ENCODE results near the gene HIVEP3.
"Not testable (repeated sequence)": the region's sequence is repeated elsewhere in the genome, so short reads cannot be mapped to it uniquely, and the experiment has no call there.

The HIVEP3 gene

GRCh38 chr1:41918450-41919043 is at the start of gene HIVEP3:
HIVEP3 (minus strand) TSS chr1:41918922.
- no peak for DNase-seq

- DNase-seq = no peak
Measured at GRCh38 chr1:41964400-41964799, 45.7 kb upstream of the HIVEP3 start.

GRCh38 chr1:41963636-41964035 is 44.9 kb upstream of the HIVEP3 start:
- DNase-seq = no peak

GRCh38 chr1:41958015-41958673 is 39.4 kb upstream of the HIVEP3 start:
- no peak for DNase-seq

- DNase-seq = no peak
Measured at GRCh38 chr1:41957568-41957967, 38.8 kb upstream of the HIVEP3 start.

- DNase-seq = no peak
Measured at GRCh38 chr1:41955461-41956159, 36.9 kb upstream of the HIVEP3 start.

- no peak for DNase-seq
Measured at GRCh38 chr1:41954533-41954944, 35.8 kb upstream of the HIVEP3 start.

GRCh38 chr1:41953291-41953690 is 34.6 kb upstream of the HIVEP3 start:
- no peak for DNase-seq

GRCh38 chr1:41952208-41952607 is 33.5 kb upstream of the HIVEP3 start:
- DNase-seq = no peak

GRCh38 chr1:41951492-41951891 is 32.8 kb upstream of the HIVEP3 start:
- not testable (repeated sequence) for DNase-seq

- DNase-seq = no peak
Measured at GRCh38 chr1:41950820-41951219, 32.1 kb upstream of the HIVEP3 start.

GRCh38 chr1:41945946-41946345 is 27.2 kb upstream of the HIVEP3 start:
- DNase-seq = not testable (repeated sequence)

- no peak for DNase-seq
Measured at GRCh38 chr1:41943717-41944116, 25.0 kb upstream of the HIVEP3 start.

- no peak for DNase-seq
Measured at GRCh38 chr1:41942278-41942677, 23.6 kb upstream of the HIVEP3 start.

- DNase-seq = no peak
Measured at GRCh38 chr1:41941381-41941780, 22.7 kb upstream of the HIVEP3 start.

- no peak for DNase-seq
Measured at GRCh38 chr1:41939194-41939593, 20.5 kb upstream of the HIVEP3 start.

GRCh38 chr1:41936107-41936506 is 17.4 kb upstream of the HIVEP3 start:
- no peak for DNase-seq

GRCh38 chr1:41935226-41935625 is 16.5 kb upstream of the HIVEP3 start:
- DNase-seq = no peak

- no peak for DNase-seq
Measured at GRCh38 chr1:41933106-41933505, 14.4 kb upstream of the HIVEP3 start.

GRCh38 chr1:41931578-41931977 is 12.9 kb upstream of the HIVEP3 start:
- DNase-seq = no peak

- DNase-seq = no peak
Measured at GRCh38 chr1:41927118-41927517, 8.4 kb upstream of the HIVEP3 start.

- DNase-seq = no peak
Measured at GRCh38 chr1:41925712-41926111, 7.0 kb upstream of the HIVEP3 start.

- DNase-seq = no peak
Measured at GRCh38 chr1:41924911-41925310, 6.2 kb upstream of the HIVEP3 start.

- DNase-seq = not testable (repeated sequence)
Measured at GRCh38 chr1:41921271-41921670, 2.5 kb upstream of the HIVEP3 start.
